ENCODE data around the gene USP49.

- TF ChIP-seq CTCF (IDR thresholded peaks at IDR 0.05; ENCODE audit: low read depth, low read length): no peak
- no peak for TF ChIP-seq EZH2phosphoT487 (IDR thresholded peaks at IDR 0.05; ENCODE audit: low read depth)
These were observed 119.8 kb downstream of the USP49 start for GRCh38 chr6:41775293-41775882.
